ENCODE measurements around the gene CHRNE.

DNA sequence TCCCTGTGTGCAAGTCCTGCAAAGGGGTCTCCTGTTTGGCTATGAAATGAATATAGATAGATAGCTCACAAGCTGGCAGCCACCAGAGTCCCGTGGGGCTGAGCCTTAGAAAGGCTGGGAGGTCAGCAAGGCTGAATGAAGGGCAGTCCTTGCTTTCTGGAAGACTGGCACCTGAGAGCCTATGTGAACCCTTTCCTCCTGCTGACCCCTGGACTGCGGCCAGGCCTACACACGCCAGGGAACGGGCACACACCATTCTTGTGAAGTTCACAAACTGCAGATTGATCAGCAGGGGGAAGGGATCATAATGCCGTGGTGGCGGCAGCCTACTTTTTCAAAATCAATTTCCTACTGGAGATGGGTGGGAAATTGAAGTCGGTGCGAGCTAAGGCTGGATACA, 4.5 kb downstream of the CHRNE start:
- TF ChIP-seq POLR2A (IDR thresholded peaks at IDR 0.05) (no peak), CTCF (IDR thresholded peaks at IDR 0.05) (no peak)
